H9 (cell line): ENCODE measurements around the gene C14orf132. TPM values are rescaled to one million over a fixed set of nuclear protein-coding genes. Genes with fewer than 3 reads are reported as not detected.

ENCODE experiments used
- DNase-seq: peaks from one replicate; pipeline ENCODE4 v3.0.0-alpha.2; 2017
- H2AFZ ChIP-seq: one replicate; pipeline ENCODE4 v1.6.1; 2013; ENCODE audit warnings: mild to moderate bottlenecking, low read length, control low read depth, moderate library complexity
- H2AK5ac ChIP-seq: 2 replicates; pipeline ENCODE4 v1.6.1; 2013; ENCODE audit warnings: low read length, control low read depth, mixed read lengths; ENCODE audit not compliant: insufficient read length
- H2BK120ac ChIP-seq: one replicate; pipeline ENCODE4 v1.6.1; 2013; ENCODE audit warnings: low read depth, mild to moderate bottlenecking, low read length, control low read depth, inconsistent platforms; ENCODE audit not compliant: poor library complexity, severe bottlenecking
- H2BK12ac ChIP-seq: 2 replicates; pipeline ENCODE4 v1.6.1; 2013; ENCODE audit warnings: low read length, control low read depth, mixed read lengths, low read depth; ENCODE audit not compliant: insufficient read length
- H2BK15ac ChIP-seq: 2 replicates; pipeline ENCODE4 v1.6.1; 2013; ENCODE audit warnings: low read depth, low read length, control low read depth
- H2BK20ac ChIP-seq: one replicate; pipeline ENCODE4 v1.6.1; 2013; ENCODE audit warnings: low read depth, mild to moderate bottlenecking, low read length, control low read depth, inconsistent platforms; ENCODE audit not compliant: poor library complexity, severe bottlenecking
- H2BK5ac ChIP-seq: 2 replicates; pipeline ENCODE4 v1.6.1; 2013; ENCODE audit warnings: low read length, control low read depth, mixed read lengths; ENCODE audit not compliant: insufficient read length
- H3K14ac ChIP-seq: 2 replicates; pipeline ENCODE4 v1.6.1; 2013; ENCODE audit warnings: low read length, control low read depth; ENCODE audit not compliant: insufficient read depth
- H3K18ac ChIP-seq: 2 replicates; pipeline ENCODE4 v1.6.1; 2013; ENCODE audit warnings: low read depth, mild to moderate bottlenecking, mixed read lengths, low read length, control low read depth; ENCODE audit not compliant: insufficient read length
- H3K23ac ChIP-seq: 2 replicates; pipeline ENCODE4 v1.6.1; 2013; ENCODE audit warnings: low read length, control low read depth, mixed read lengths, low read depth; ENCODE audit not compliant: insufficient read length
- H3K23me2 ChIP-seq: 2 replicates; pipeline ENCODE4 v1.6.1; 2013; ENCODE audit warnings: low read depth, mild to moderate bottlenecking, mixed read lengths, low read length, control low read depth; ENCODE audit not compliant: insufficient read length, poor library complexity, severe bottlenecking
- H3K27ac ChIP-seq: 2 replicates; pipeline ENCODE4 v1.5.1; 2013; ENCODE audit warnings: low read length, control low read depth, mixed read lengths, low read depth; ENCODE audit not compliant: insufficient read length
- H3K27me3 ChIP-seq: 2 replicates; pipeline ENCODE4 v1.6.1; 2013; ENCODE audit warnings: low read length, control low read depth, inconsistent platforms; ENCODE audit not compliant: insufficient read depth
- H3K4ac ChIP-seq: 2 replicates; pipeline ENCODE4 v1.6.1; 2013; ENCODE audit warnings: low read depth, mild to moderate bottlenecking, control low read depth, inconsistent platforms, low read length, moderate library complexity
- H3K4me1 ChIP-seq: 2 replicates; pipeline ENCODE4 v1.6.1; 2013; ENCODE audit warnings: low read length, control low read depth, inconsistent platforms; ENCODE audit not compliant: insufficient read depth
- H3K4me2 ChIP-seq: 2 replicates; pipeline ENCODE4 v1.6.1; 2013; ENCODE audit warnings: low read length, control low read depth, mixed read lengths; ENCODE audit not compliant: insufficient read length, insufficient read depth
- H3K56ac ChIP-seq: 2 replicates; pipeline ENCODE4 v1.6.1; 2013; ENCODE audit warnings: low read depth, mild to moderate bottlenecking, mixed read lengths, low read length, control low read depth; ENCODE audit not compliant: insufficient read length
- H3K79me1 ChIP-seq: 2 replicates; pipeline ENCODE4 v1.6.1; 2013; ENCODE audit warnings: low read depth, mild to moderate bottlenecking, moderate library complexity, low read length, control low read depth, inconsistent platforms; ENCODE audit not compliant: insufficient read depth, poor library complexity, severe bottlenecking
- H3K79me2 ChIP-seq: 2 replicates; pipeline ENCODE4 v1.6.1; 2013; ENCODE audit warnings: low read length, control low read depth, inconsistent platforms; ENCODE audit not compliant: insufficient read depth
- H3K9ac ChIP-seq: 2 replicates; pipeline ENCODE4 v1.6.1; 2013; ENCODE audit warnings: low read length, control low read depth, mixed read lengths; ENCODE audit not compliant: insufficient read length; ENCODE audit errors: extremely low read depth
- H3K9me3 ChIP-seq: one replicate; pipeline ENCODE4 v1.6.1; 2013; ENCODE audit warnings: low read depth, low read length, inconsistent platforms; ENCODE audit not compliant: control insufficient read depth
- H3T11ph ChIP-seq: one replicate; pipeline ENCODE4 v1.6.1; 2013; ENCODE audit warnings: mild to moderate bottlenecking, low read length, control low read depth, inconsistent platforms
- H4K20me1 ChIP-seq: one replicate; pipeline ENCODE4 v1.6.1; 2013; ENCODE audit not compliant: control insufficient read depth, insufficient read length, insufficient read depth
- H4K5ac ChIP-seq: 2 replicates; pipeline ENCODE4 v1.6.1; 2013; ENCODE audit warnings: low read depth, mild to moderate bottlenecking, mixed read lengths, low read length, control low read depth; ENCODE audit not compliant: insufficient read length
- H4K8ac ChIP-seq: replicated peaks from 2 replicates; pipeline ENCODE4 v1.6.1; 2013; ENCODE audit warnings: low read length, control low read depth, mixed read lengths, low read depth; ENCODE audit not compliant: insufficient read length
- H4K91ac ChIP-seq: 2 replicates; pipeline ENCODE4 v1.6.1; 2013; ENCODE audit warnings: low read depth, mild to moderate bottlenecking, moderate library complexity, mixed read lengths, low read length, control low read depth; ENCODE audit not compliant: insufficient read length
- H3K27ac Mint-ChIP-seq, 3 experiments: 2 replicates in 2 of 3; 3 replicates in 1 of 3; pipeline ENCODE4 v1.8.0; 2020 to 2021; ENCODE audit warnings: mixed read lengths in 3 of 3, mild to moderate bottlenecking in 1 of 3, moderate library complexity in 1 of 3
- H3K27me3 Mint-ChIP-seq: 2 replicates; pipeline ENCODE4 v1.8.0; 2021; ENCODE audit warnings: low read depth, mild to moderate bottlenecking, moderate library complexity, mixed read lengths
- H3K36me3 Mint-ChIP-seq, 3 experiments: 2 replicates in 2 of 3; 3 replicates in 1 of 3; pipeline ENCODE4 v1.8.0; 2020 to 2021; ENCODE audit warnings: low read depth in 3 of 3, mixed read lengths in 3 of 3; ENCODE audit not compliant: insufficient read depth in 1 of 3
- H3K4me1 Mint-ChIP-seq, 2 experiments: 2 replicates each; pipeline ENCODE4 v1.8.0; 2020; ENCODE audit warnings: mixed read lengths in 2 of 2
- H3K4me3 Mint-ChIP-seq, 2 experiments: 2 replicates in 1 of 2; 3 replicates in 1 of 2; pipeline ENCODE4 v1.8.0; 2020 to 2021; ENCODE audit warnings: mild to moderate bottlenecking in 2 of 2, mixed read lengths in 2 of 2, moderate library complexity in 1 of 2
- H3K9me3 Mint-ChIP-seq, 2 experiments: 2 replicates in 1 of 2; 3 replicates in 1 of 2; pipeline ENCODE4 v1.8.0; 2020; ENCODE audit warnings: mild to moderate bottlenecking in 2 of 2, mixed read lengths in 2 of 2, moderate library complexity in 1 of 2
- WGBS: extraction: QIAGEN DNeasy Blood & Tissue Kit; methylation state at CpG from one replicate; pipeline ENCODE4 v1.1.7; 2013; ENCODE audit warnings: missing lambda C conversion rate, low lambda C conversion rate, mixed read lengths; ENCODE audit not compliant: insufficient read length; ENCODE audit errors: extremely low coverage; 5-methylcytosine and 5-hydroxymethylcytosine counted together
- total RNA-seq: library from RNA; stranded (reverse); gene quantifications from 2 replicates; pipeline ENCODE4 v1.2.1, GENCODE V29; 2021
- TF ChIP-seq, protein P1 (sequence below): fragments of 200-600 bp; sonication (generic); conservative IDR thresholded peaks from 3 replicates; pipeline ENCODE4 v1.8.0; 2021; ENCODE audit warnings: antibody characterized with exemption, mild to moderate bottlenecking

Gene C14orf132
- total RNA-seq, 1 experiment from 2014 or later: 5.7 TPM

DNA sequence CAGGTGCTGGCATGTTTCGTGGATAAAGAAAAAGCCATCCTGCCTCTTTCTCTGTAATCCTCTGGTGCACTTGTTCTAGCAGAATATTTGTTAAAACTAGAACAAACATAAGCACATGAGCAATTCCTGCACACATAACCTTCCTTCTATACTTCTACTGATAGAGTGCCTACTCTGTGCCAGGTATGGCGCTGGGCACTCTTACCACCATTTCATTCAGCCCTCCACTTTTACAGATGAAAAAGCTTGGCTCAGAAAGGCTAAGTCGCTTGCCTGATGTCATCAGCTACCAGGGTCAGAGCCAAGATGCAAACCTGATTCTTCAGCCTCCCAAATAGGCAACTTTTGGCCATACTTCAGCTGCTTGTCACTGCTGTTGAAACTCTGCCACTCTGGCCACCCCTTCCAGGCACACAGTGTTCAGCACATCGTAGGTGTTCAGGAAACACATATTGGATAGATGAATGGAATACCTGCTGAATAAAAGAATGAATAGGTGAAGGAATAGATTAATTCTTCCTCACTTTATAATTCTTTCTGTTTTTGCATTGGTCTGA lies 10.0 kb upstream of the C14orf132 start:
- Mint-ChIP-seq H3K27me3 (peaks cover 35% of the 10 kb centered on the region), H3K4me3 (no peak overlapping the region), H3K27ac (no peak overlapping the region), H3K9me3 (peaks cover 0 to 4% of the 10 kb centered on the region in 2 experiments; a peak in 2 of 5 replicates), H3K4me1 (peaks cover 7 to 13% of the 10 kb centered on the region in 2 experiments), H3K36me3 (no peaks in the 10 kb centered on the region)
- H2BK12ac ChIP-seq: no peak overlapping the region
- H3K4me1 ChIP-seq: no peaks in the 10 kb centered on the region
- no peaks in the 10 kb centered on the region for H3K27me3 ChIP-seq
- H2AK5ac ChIP-seq: no peak overlapping the region
- WGBS: no CpG with 5 or more reads among the region's 4 CpGs
- no peak for DNase-seq
- H4K20me1 ChIP-seq: no peaks in the 10 kb centered on the region
- H3K4ac ChIP-seq: no peak overlapping the region
- H3K79me2 ChIP-seq: no peaks in the 10 kb centered on the region
- no peak overlapping the region for H4K5ac ChIP-seq
- no peak overlapping the region for H2BK120ac ChIP-seq
- H3K23ac ChIP-seq: no peak overlapping the region
- no peak overlapping the region for H4K91ac ChIP-seq
- H3T11ph ChIP-seq: no peak overlapping the region
- H3K4me2 ChIP-seq: no peak overlapping the region
- no peak overlapping the region for H3K14ac ChIP-seq
- no peak overlapping the region for H3K27ac ChIP-seq
- H3K18ac ChIP-seq: no peak overlapping the region
- no peak overlapping the region for H4K8ac ChIP-seq
- no peaks in the 10 kb centered on the region for H3K79me1 ChIP-seq
- no peaks in the 10 kb centered on the region for H3K23me2 ChIP-seq
- no peak overlapping the region for H2AFZ ChIP-seq
- no peak overlapping the region for H2BK20ac ChIP-seq
- H2BK5ac ChIP-seq: no peak overlapping the region
- no peaks in the 10 kb centered on the region for H3K9me3 ChIP-seq
- TF ChIP-seq, protein P1, sequence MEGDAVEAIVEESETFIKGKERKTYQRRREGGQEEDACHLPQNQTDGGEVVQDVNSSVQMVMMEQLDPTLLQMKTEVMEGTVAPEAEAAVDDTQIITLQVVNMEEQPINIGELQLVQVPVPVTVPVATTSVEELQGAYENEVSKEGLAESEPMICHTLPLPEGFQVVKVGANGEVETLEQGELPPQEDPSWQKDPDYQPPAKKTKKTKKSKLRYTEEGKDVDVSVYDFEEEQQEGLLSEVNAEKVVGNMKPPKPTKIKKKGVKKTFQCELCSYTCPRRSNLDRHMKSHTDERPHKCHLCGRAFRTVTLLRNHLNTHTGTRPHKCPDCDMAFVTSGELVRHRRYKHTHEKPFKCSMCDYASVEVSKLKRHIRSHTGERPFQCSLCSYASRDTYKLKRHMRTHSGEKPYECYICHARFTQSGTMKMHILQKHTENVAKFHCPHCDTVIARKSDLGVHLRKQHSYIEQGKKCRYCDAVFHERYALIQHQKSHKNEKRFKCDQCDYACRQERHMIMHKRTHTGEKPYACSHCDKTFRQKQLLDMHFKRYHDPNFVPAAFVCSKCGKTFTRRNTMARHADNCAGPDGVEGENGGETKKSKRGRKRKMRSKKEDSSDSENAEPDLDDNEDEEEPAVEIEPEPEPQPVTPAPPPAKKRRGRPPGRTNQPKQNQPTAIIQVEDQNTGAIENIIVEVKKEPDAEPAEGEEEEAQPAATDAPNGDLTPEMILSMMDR: no peak
- no peak overlapping the region for H3K56ac ChIP-seq
- H2BK15ac ChIP-seq: no peak overlapping the region
- H3K9ac ChIP-seq: no peak overlapping the region
